KOPT-K1 (cell line): Measurements from ENCODE around the gene STAT4.

ENCODE experiments used
- H3K27ac ChIP-seq: fragments of 200-600 bp; sonication (generic); 2 replicates; pipeline ENCODE4 v1.5.1; 2016; ENCODE audit warnings: antibody characterized with exemption, mild to moderate bottlenecking, low read depth, low read length; ENCODE audit not compliant: poor library complexity, severe bottlenecking
- H3K36me3 ChIP-seq: fragments of 200-600 bp; sonication (generic); 2 replicates; pipeline ENCODE4 v1.5.1; 2017; ENCODE audit warnings: antibody characterized with exemption, mild to moderate bottlenecking, low read length, moderate library complexity; ENCODE audit not compliant: insufficient read depth
- H3K9me3 ChIP-seq: fragments of 200-600 bp; sonication (generic); 2 replicates; pipeline ENCODE4 v1.5.1; 2017; ENCODE audit warnings: antibody characterized with exemption, low read length, mild to moderate bottlenecking; ENCODE audit not compliant: insufficient read depth, poor library complexity, severe bottlenecking

STAT4 gene

DNA sequence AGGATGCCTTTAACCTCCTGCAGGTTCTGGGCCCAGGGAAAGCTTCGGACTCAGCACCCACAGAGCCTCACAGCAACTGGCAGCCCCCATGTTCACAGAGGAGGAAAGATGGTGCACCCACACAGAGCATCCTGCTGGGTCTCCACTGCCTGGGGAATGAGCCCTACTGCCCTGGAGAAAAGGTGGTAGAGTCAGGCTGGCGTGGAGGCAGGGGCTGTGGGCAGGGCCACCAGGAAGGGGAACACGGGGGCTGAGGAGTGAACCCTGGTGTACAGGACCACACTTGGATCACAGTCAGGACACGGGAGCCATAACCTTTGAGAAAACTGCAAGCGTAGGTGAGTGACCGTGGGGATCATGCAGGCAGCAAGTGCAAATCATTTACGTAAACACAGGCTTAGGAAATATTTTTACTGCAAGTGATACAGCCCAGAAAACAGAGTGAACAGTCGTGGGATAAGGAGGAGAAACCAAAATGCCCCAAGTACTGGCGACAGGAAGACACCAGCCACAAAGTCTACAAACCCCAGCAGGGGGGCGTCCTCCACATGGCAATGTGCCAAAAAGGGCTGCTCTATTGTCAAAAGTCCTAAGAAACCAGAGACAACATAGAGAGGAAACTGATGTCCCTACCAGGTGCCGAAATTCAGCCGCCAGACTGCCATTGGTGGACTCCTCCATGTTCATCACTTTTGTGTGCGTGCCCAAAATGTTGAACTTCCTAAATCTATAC lies 164.4 kb downstream of the STAT4 start:
- peak overlapping the region; percentile 36 for H3K27ac ChIP-seq
- H3K9me3 ChIP-seq = no peaks in the 10 kb centered on the region
- H3K36me3 ChIP-seq = peaks cover 100% of the 10 kb centered on the region

DNA sequence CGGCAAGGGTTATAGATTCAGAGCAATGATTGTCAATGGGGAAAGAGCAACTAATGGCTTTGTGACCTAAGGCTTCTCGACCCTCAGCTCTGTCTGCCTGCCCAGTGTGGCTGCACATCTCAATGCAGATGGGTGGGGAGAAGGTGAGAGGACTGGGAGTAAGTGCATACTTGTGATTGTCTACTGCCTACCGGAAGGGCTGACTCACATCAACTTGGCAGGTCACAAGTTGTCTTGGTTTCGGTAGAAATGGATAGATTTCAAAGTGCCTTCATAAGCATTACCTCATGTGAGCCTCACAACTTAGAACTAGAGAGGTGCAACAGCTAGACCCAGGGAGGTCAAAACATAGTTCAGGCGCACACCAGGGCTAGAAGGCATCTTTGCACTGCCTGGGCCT lies 166.2 kb downstream of the STAT4 start:
- H3K27ac ChIP-seq = no peak overlapping the region

DNA sequence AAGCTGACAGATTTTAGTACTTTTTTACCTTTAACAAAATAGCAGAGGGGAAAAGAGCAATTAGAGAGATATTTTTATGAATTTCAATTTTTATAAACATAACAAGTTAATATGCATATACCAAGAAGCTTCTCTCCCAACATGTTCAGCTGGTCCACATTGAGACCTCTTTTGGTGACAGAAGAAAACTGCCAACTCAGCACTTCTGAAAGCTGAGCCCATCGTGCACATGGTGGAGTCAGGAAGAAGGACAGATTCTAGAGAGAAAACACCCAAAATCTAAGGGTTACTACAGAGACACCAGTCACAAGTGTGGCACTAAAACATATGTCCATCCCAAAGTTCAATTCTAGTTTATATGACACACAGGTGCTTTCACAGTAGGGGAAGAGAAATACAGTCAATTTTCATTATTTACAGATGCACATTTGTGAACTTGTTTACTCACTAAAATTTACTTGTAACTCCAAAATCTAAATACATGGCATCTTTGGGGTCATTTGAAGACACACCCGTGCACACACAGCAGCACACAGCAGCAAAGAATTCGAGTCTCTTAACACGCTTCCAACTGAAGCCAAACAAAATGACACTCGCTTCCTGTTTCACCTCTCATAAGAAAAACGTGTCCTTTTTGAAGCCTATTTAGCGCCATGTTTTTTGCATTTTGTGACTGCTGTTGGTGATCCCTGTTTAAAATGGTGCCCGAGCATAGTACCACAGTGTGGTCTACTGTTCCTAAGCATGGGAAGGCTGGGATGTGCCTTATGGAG lies 168.3 kb downstream of the STAT4 start:
- no peaks in the 10 kb centered on the region for H3K9me3 ChIP-seq
- H3K36me3 ChIP-seq = peaks cover 100% of the 10 kb centered on the region
- H3K27ac ChIP-seq = no peak overlapping the region

More for the DNA sequence above, 166.2 kb downstream of the STAT4 start:
- peaks cover 100% of the 10 kb centered on the region for H3K36me3 ChIP-seq
- H3K9me3 ChIP-seq = no peaks in the 10 kb centered on the region

GRCh38 chr2:190981733-190982132 lies 169.1 kb downstream of the STAT4 start:
- Histone ChIP-seq H3K27ac (no peak overlapping the region), H3K9me3 (no peaks in the 10 kb centered on the region), H3K36me3 (peaks cover 99% of the 10 kb centered on the region)

GRCh38 chr2:190981333-190981732 lies 169.5 kb downstream of the STAT4 start:
- no peak overlapping the region for H3K27ac ChIP-seq
- H3K36me3 ChIP-seq = peaks cover 99% of the 10 kb centered on the region

GRCh38 chr2:190980630-190981209 lies 170.1 kb downstream of the STAT4 start:
- Histone ChIP-seq H3K9me3 (no peaks in the 10 kb centered on the region), H3K27ac (no peak overlapping the region), H3K36me3 (peaks cover 99% of the 10 kb centered on the region)

More at GRCh38 chr2:190981333-190981732, 169.5 kb downstream of the STAT4 start:
- H3K9me3 ChIP-seq = no peaks in the 10 kb centered on the region

- H3K9me3 ChIP-seq = no peaks in the 10 kb centered on the region
- H3K27ac ChIP-seq = peak overlapping the region; percentile 3
- peaks cover 99% of the 10 kb centered on the region for H3K36me3 ChIP-seq
These were observed 170.7 kb downstream of the STAT4 start for GRCh38 chr2:190979906-190980629.
